ENCODE data around the gene MRPL34.

Gene MRPL34

DNA sequence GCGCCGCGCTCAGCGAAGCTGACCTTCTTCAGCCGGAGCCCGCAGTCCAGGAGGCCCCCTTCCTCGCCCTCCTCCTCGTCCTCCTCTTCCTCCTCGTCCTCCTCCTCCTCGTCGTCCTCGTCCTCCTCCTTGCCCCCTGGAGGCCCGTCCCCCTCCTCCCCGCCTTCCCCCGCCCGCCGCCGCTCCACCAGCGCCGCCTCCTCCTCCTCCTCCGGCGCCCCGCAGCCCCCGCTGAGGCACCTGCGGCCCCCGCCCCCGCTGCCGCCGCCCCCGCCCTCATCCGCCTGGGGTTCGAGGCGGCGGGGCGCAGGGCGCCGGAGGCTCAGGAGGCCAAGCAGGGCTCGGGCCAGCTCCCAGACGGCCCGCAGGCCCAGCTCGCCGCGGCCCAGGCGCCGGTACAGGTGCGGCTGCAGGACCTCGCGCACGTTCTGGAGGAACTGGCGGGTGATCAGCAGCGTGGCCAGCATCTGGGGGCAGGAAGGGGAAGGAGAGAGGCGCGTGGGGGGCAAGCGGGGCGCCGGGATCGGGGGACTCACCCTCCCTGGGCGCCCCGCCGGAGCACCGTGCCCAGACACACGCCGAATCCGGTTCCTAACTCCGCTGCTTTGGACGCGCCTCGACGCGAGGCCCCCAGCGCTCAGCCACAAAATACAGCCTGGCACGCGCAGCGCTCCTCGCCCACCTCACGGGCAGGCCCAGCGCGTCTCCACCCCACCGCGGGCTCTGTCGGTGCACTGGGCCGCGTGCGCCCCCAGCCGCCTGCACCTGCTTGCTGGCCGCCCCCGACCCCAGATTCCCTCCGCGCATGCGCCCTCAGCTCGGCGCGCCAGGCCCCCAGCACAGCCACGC lies 23.1 kb downstream of the MRPL34 start:
- Histone ChIP-seq H3K9me3 (ENCODE audit: insufficient read depth, low read length) (no peaks in the 10 kb centered on the region), H3K79me2 (ENCODE audit: low read length) (no peaks in the 10 kb centered on the region), H2AFZ (ENCODE audit: low read depth, low read length) (no peak overlapping the region), H3K27me3 (ENCODE audit: low read depth, low read length) (no peaks in the 10 kb centered on the region), H3K36me3 (replicated peaks; ENCODE audit: low read depth, low read length) (peaks cover 8% of the 10 kb centered on the region), H3K4me2 (ENCODE audit: low read length) (no peak overlapping the region), H3K4me3 (ENCODE audit: low read length) (no peak overlapping the region), H3K27ac (ENCODE audit: low read length) (no peak overlapping the region), H3K9ac (ENCODE audit: low read length) (no peak overlapping the region), H3K4me1 (ENCODE audit: low read length) (peaks cover 2% of the 10 kb centered on the region), H4K20me1 (ENCODE audit: insufficient read depth, low read length) (no peaks in the 10 kb centered on the region)
- no peak for TF ChIP-seq EZH2phosphoT487 (IDR thresholded peaks at IDR 0.05; ENCODE audit: low read depth)

DNA sequence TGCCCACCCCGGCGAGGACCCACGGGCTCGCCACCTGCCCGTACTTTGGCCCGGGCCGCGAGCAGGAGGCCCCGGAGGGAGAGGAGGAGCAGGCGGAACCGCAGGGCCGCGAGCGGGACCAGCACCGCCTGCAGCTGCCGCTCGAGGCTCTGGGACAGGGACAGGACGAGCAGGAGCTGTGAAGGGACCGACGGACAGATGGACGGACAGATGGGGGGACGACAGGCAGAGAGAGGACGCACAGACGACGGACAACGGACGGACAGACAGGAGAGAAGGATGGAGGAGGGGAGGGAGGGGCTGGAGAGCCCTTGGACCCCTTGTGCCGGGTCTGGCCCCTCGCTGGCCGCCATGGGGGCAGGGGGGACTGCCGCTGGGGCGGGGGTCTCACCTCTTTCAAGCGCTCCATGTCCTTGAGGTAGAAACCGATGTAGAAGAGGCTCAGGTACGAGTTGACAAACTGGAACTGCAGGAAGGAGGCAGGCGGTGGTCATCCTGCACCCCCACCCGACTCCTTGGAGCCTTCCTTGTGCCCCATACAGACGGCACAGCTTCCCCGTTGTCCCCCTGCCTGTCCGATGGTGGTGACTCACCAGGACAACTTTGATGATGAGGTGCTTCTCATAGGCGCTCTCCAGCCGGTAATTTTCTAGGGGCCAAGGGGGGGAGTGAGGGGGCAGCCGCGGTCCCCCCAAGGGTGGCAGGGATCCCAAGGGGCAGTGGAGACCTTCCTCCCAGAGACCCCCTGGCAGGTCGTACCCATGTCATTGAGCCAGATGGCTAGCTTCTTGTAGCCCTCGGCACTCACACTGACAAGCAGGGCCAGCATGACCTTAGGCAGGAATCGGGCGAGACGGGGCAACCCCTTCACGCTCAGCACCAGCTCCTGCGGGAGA lies 23.9 kb downstream of the MRPL34 start:
- H3K4me3 ChIP-seq (ENCODE audit: low read length) = no peak overlapping the region

DNA sequence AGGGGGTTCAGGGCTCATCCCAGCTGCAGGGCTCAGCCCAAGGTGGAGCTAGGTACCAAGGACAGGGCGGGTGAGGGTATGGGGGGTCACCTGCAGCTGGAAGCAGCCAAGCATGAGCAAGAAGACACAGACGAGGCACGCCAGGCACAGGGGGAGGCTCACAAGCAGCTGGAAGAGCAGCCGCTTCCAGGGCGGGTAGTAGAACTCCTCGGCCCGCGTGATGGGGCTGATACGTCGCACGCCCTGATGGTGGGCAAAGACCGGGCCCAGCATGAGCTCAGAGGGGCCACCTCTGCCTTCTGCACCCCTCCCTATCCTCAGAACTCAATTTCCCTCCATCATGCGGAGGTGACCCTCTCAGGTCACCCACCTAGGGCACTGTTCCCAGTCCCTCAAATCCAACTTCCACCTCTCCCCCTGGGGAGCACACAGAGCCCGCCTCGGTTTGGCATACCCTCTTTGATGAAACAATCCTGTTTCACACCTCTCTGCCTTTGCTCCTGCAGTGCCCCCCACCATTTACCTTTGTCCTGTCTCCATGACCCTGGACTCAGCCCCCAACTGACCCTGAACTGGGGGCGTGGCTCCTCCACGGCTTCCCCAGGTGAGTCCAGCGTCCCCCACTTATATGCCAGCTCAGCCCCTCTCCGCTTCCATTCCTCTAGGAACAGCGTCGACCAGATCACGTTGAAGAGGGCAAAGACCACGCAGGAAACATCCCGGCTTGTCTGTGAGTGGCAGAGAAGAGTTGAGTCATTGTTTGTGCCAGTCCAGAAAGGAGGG lies 24.8 kb downstream of the MRPL34 start:
- no peak overlapping the region for H3K27ac ChIP-seq (ENCODE audit: low read length)
- H3K27me3 ChIP-seq (ENCODE audit: low read depth, low read length) = no peaks in the 10 kb centered on the region
- no peak overlapping the region for H3K4me2 ChIP-seq (ENCODE audit: low read length)
- H3K9ac ChIP-seq (ENCODE audit: low read length) = no peak overlapping the region
- H2AFZ ChIP-seq (ENCODE audit: low read depth, low read length) = no peak overlapping the region
- H3K4me1 ChIP-seq (ENCODE audit: low read length) = peaks cover 11% of the 10 kb centered on the region
- H3K79me2 ChIP-seq (ENCODE audit: low read length) = no peaks in the 10 kb centered on the region
- no peaks in the 10 kb centered on the region for H3K9me3 ChIP-seq (ENCODE audit: insufficient read depth, low read length)
- no peak overlapping the region for H3K4me3 ChIP-seq (ENCODE audit: low read length)
- TF ChIP-seq, protein P1, sequence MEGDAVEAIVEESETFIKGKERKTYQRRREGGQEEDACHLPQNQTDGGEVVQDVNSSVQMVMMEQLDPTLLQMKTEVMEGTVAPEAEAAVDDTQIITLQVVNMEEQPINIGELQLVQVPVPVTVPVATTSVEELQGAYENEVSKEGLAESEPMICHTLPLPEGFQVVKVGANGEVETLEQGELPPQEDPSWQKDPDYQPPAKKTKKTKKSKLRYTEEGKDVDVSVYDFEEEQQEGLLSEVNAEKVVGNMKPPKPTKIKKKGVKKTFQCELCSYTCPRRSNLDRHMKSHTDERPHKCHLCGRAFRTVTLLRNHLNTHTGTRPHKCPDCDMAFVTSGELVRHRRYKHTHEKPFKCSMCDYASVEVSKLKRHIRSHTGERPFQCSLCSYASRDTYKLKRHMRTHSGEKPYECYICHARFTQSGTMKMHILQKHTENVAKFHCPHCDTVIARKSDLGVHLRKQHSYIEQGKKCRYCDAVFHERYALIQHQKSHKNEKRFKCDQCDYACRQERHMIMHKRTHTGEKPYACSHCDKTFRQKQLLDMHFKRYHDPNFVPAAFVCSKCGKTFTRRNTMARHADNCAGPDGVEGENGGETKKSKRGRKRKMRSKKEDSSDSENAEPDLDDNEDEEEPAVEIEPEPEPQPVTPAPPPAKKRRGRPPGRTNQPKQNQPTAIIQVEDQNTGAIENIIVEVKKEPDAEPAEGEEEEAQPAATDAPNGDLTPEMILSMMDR (IDR thresholded peaks at IDR 0.05; ENCODE audit: low read depth, low read length) = no peak
- no peak for TF ChIP-seq EZH2phosphoT487 (IDR thresholded peaks at IDR 0.05; ENCODE audit: low read depth)
- peaks cover 8% of the 10 kb centered on the region for H3K36me3 ChIP-seq (replicated peaks; ENCODE audit: low read depth, low read length)
- H4K20me1 ChIP-seq (ENCODE audit: insufficient read depth, low read length) = no peaks in the 10 kb centered on the region

More for the DNA sequence above, 23.9 kb downstream of the MRPL34 start:
- no peaks in the 10 kb centered on the region for H4K20me1 ChIP-seq (ENCODE audit: insufficient read depth, low read length)
- no peak overlapping the region for H3K9ac ChIP-seq (ENCODE audit: low read length)
- H3K9me3 ChIP-seq (ENCODE audit: insufficient read depth, low read length) = no peaks in the 10 kb centered on the region
- H3K27me3 ChIP-seq (ENCODE audit: low read depth, low read length) = no peaks in the 10 kb centered on the region
- no peaks in the 10 kb centered on the region for H3K79me2 ChIP-seq (ENCODE audit: low read length)
- peaks cover 7% of the 10 kb centered on the region for H3K4me1 ChIP-seq (ENCODE audit: low read length)
- no peak for TF ChIP-seq EZH2phosphoT487 (IDR thresholded peaks at IDR 0.05; ENCODE audit: low read depth)
- TF ChIP-seq, protein P1 (IDR thresholded peaks at IDR 0.05; ENCODE audit: low read depth, low read length) = no peak
- H3K27ac ChIP-seq (ENCODE audit: low read length) = no peak overlapping the region
- H3K36me3 ChIP-seq (replicated peaks; ENCODE audit: low read depth, low read length) = peaks cover 8% of the 10 kb centered on the region
- H2AFZ ChIP-seq (ENCODE audit: low read depth, low read length) = no peak overlapping the region
- no peak overlapping the region for H3K4me2 ChIP-seq (ENCODE audit: low read length)

DNA sequence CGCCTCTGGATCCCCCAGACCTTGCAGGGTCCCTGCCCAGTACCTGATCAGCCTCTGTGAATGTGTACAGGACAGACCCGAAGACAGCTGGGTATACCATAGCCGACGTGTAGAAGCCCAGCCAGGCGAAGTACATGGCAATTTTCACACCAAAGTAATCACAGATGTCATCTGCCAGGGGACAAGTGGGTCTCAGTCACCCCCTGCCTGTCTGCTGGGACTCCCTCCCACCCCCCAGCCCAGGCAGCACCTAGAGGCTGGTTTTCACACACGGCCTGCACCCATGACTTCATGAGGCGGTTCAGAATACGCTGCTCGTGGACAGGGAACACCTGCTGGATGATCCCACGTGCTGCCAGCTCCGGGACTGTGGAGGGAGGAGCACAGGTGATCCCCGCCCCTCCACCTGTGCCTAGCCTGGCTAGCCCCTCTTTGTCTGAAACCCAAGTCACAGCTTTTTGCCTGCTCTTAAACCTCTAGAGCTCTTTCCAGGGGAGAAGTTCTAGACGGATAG lies 25.4 kb downstream of the MRPL34 start:
- Histone ChIP-seq H3K36me3 (replicated peaks; ENCODE audit: low read depth, low read length) (peaks cover 8% of the 10 kb centered on the region), H3K9me3 (ENCODE audit: insufficient read depth, low read length) (no peaks in the 10 kb centered on the region), H2AFZ (ENCODE audit: low read depth, low read length) (no peak overlapping the region), H3K4me2 (ENCODE audit: low read length) (no peak overlapping the region), H3K27ac (ENCODE audit: low read length) (no peak overlapping the region), H3K4me1 (ENCODE audit: low read length) (peaks cover 13% of the 10 kb centered on the region), H3K9ac (ENCODE audit: low read length) (no peak overlapping the region), H3K79me2 (ENCODE audit: low read length) (no peaks in the 10 kb centered on the region), H3K27me3 (ENCODE audit: low read depth, low read length) (no peaks in the 10 kb centered on the region), H3K4me3 (ENCODE audit: low read length) (no peak overlapping the region), H4K20me1 (ENCODE audit: insufficient read depth, low read length) (no peaks in the 10 kb centered on the region)
- TF ChIP-seq EZH2phosphoT487 (IDR thresholded peaks at IDR 0.05; ENCODE audit: low read depth) = no peak
- TF ChIP-seq, protein P1 (IDR thresholded peaks at IDR 0.05; ENCODE audit: low read depth, low read length) = no peak
